NT2/D1 (cell line): ENCODE data around the gene BORA.

Source experiments
- SUZ12 ChIP-seq: IDR thresholded peaks from 2 replicates; pipeline ENCODE4 v1.6.1; 2011; ENCODE audit not compliant: insufficient read length, insufficient read depth; ENCODE audit errors: extremely low read depth
- YY1 ChIP-seq: IDR thresholded peaks from 2 replicates; pipeline ENCODE4 v1.6.1; 2011; ENCODE audit not compliant: insufficient read length, insufficient read depth
- ZNF274 ChIP-seq: IDR thresholded peaks from 2 replicates; pipeline ENCODE4 v1.6.1; 2011; ENCODE audit warnings: mild to moderate bottlenecking, low read depth, low read length

DNA sequence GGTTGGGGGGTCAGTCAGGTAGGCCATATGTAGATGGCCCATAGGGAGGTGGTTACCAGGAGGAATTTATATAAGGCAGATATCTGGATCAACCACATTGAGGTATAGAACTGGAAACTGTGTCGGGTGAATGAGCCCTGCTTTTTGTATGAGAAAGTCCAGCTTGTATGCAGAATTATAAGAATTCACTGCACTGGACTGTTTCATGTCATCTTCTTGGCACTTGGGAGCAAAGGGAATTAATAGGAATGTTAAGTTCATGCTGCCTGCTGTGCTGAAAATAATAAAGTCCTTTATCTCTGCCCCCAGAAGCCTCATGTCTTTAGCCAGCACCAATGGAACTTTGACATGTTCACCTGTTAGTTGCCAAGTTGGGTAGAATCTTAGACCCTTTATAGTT lies 12.3 kb downstream of the BORA start:
- TF ChIP-seq SUZ12 (no peak), ZNF274 (no peak), YY1 (no peak)
